ENCODE data around the gene PI4KA. TPM values are rescaled to one million over a fixed set of nuclear protein-coding genes. Genes with fewer than 3 reads are reported as not detected.
"Not testable (repeated sequence)": the region's sequence is repeated elsewhere in the genome, so short reads cannot be mapped to it uniquely, and the experiment has no call there.

Gene PI4KA
- total and polyA plus RNA-seq, 2 donors (not counting 1 experiment from before 2014, with no cell fraction given), result 26.4 to 40.6 TPM

- no peak overlapping the region for H3K4me3 ChIP-seq (replicated peaks in 1 of 4; ENCODE audit: control extremely low read depth in 1 of 4, insufficient read depth in 1 of 4, low read depth in 3 of 4, low read length in 4 of 4)
- H3K27me3 ChIP-seq (ENCODE audit: control insufficient read depth, insufficient read depth, low read length), result no peaks in the 10 kb centered on the region
- no peak overlapping the region for H3K9ac ChIP-seq (ENCODE audit: insufficient read depth, low read length)
- H3K27ac ChIP-seq (ENCODE audit: insufficient read depth, low read length), result no peak overlapping the region
- H3K9me3 ChIP-seq (ENCODE audit: control insufficient read depth, insufficient read depth, low read depth, low read length), result no peaks in the 10 kb centered on the region
- no peak overlapping the region for H2AFZ ChIP-seq (ENCODE audit: low read length)
- no peak for DNase-seq (ENCODE audit: low read depth in 2 of 2)
- peaks cover 5% of the 10 kb centered on the region for H3K36me3 ChIP-seq (ENCODE audit: control insufficient read depth, insufficient read depth, low read length)
- H3K79me2 ChIP-seq (ENCODE audit: control insufficient read depth, insufficient read depth, low read length), result no peaks in the 10 kb centered on the region
- no peaks in the 10 kb centered on the region for H4K20me1 ChIP-seq (ENCODE audit: control insufficient read depth, extremely low read depth, insufficient read depth, low read length)
- TF ChIP-seq EZH2 (IDR thresholded peaks at IDR 0.05; ENCODE audit: low read length, missing control alignments) (no peak), CTCF (conservative IDR thresholded peaks at IDR 0.05 in 1 of 2, IDR thresholded peaks at IDR 0.05 in 1 of 2; ENCODE audit: low read depth in 1 of 2, low read length in 2 of 2) (no peak)
- H3K4me1 ChIP-seq (ENCODE audit: control insufficient read depth, extremely low read depth, insufficient read depth, low read length), result no peaks in the 10 kb centered on the region
- H3K4me2 ChIP-seq (ENCODE audit: extremely low read depth, insufficient read depth, low read length), result no peak overlapping the region
These were observed 118.2 kb downstream of the PI4KA start for GRCh38 chr22:20740222-20740951.

GRCh38 chr22:20738394-20739089 is 120.1 kb downstream of the PI4KA start:
- no peaks in the 10 kb centered on the region for H3K9me3 ChIP-seq (ENCODE audit: control insufficient read depth, insufficient read depth, low read depth, low read length)
- H3K27me3 ChIP-seq (ENCODE audit: control insufficient read depth, insufficient read depth, low read length), result no peaks in the 10 kb centered on the region
- peaks cover 5% of the 10 kb centered on the region for H3K36me3 ChIP-seq (ENCODE audit: control insufficient read depth, insufficient read depth, low read length)
- H3K4me3 ChIP-seq (replicated peaks in 1 of 4; ENCODE audit: control extremely low read depth in 1 of 4, insufficient read depth in 1 of 4, low read depth in 3 of 4, low read length in 4 of 4), result no peak overlapping the region
- no peaks in the 10 kb centered on the region for H3K4me1 ChIP-seq (ENCODE audit: control insufficient read depth, extremely low read depth, insufficient read depth, low read length)
- no peaks in the 10 kb centered on the region for H3K79me2 ChIP-seq (ENCODE audit: control insufficient read depth, insufficient read depth, low read length)
- TF ChIP-seq EZH2 (IDR thresholded peaks at IDR 0.05; ENCODE audit: low read length, missing control alignments), result no peak
- no peak for TF ChIP-seq CTCF (conservative IDR thresholded peaks at IDR 0.05 in 1 of 2, IDR thresholded peaks at IDR 0.05 in 1 of 2; ENCODE audit: low read depth in 1 of 2, low read length in 2 of 2)
- H3K27ac ChIP-seq (ENCODE audit: insufficient read depth, low read length), result no peak overlapping the region
- no peak for DNase-seq (ENCODE audit: low read depth in 2 of 2)
- H3K4me2 ChIP-seq (ENCODE audit: extremely low read depth, insufficient read depth, low read length), result no peak overlapping the region
- H4K20me1 ChIP-seq (ENCODE audit: control insufficient read depth, extremely low read depth, insufficient read depth, low read length), result no peaks in the 10 kb centered on the region
- no peak overlapping the region for H3K9ac ChIP-seq (ENCODE audit: insufficient read depth, low read length)
- no peak overlapping the region for H2AFZ ChIP-seq (ENCODE audit: low read length)

- not testable (repeated sequence) for H3K4me2 ChIP-seq (ENCODE audit: extremely low read depth, insufficient read depth, low read length); DNase-seq (ENCODE audit: low read depth in 2 of 2); H3K79me2 ChIP-seq (ENCODE audit: control insufficient read depth, insufficient read depth, low read length); H3K27me3 ChIP-seq (ENCODE audit: control insufficient read depth, insufficient read depth, low read length); H4K20me1 ChIP-seq (ENCODE audit: control insufficient read depth, extremely low read depth, insufficient read depth, low read length); H3K9me3 ChIP-seq (ENCODE audit: control insufficient read depth, insufficient read depth, low read depth, low read length); H3K27ac ChIP-seq (ENCODE audit: insufficient read depth, low read length); H2AFZ ChIP-seq (ENCODE audit: low read length); H3K4me3 ChIP-seq (replicated peaks in 1 of 4; ENCODE audit: control extremely low read depth in 1 of 4, insufficient read depth in 1 of 4, low read depth in 3 of 4, low read length in 4 of 4); H3K4me1 ChIP-seq (ENCODE audit: control insufficient read depth, extremely low read depth, insufficient read depth, low read length); H3K9ac ChIP-seq (ENCODE audit: insufficient read depth, low read length); H3K36me3 ChIP-seq (ENCODE audit: control insufficient read depth, insufficient read depth, low read length)
These were observed 121.7 kb downstream of the PI4KA start for GRCh38 chr22:20736891-20737290.

- H3K4me1 ChIP-seq (ENCODE audit: control insufficient read depth, extremely low read depth, insufficient read depth, low read length); H3K9ac ChIP-seq (ENCODE audit: insufficient read depth, low read length); H3K27me3 ChIP-seq (ENCODE audit: control insufficient read depth, insufficient read depth, low read length); H2AFZ ChIP-seq (ENCODE audit: low read length); H3K36me3 ChIP-seq (ENCODE audit: control insufficient read depth, insufficient read depth, low read length); H3K4me3 ChIP-seq (replicated peaks in 1 of 4; ENCODE audit: control extremely low read depth in 1 of 4, insufficient read depth in 1 of 4, low read depth in 3 of 4, low read length in 4 of 4); DNase-seq (ENCODE audit: low read depth in 2 of 2); H3K79me2 ChIP-seq (ENCODE audit: control insufficient read depth, insufficient read depth, low read length); H3K27ac ChIP-seq (ENCODE audit: insufficient read depth, low read length); H3K9me3 ChIP-seq (ENCODE audit: control insufficient read depth, insufficient read depth, low read depth, low read length); H3K4me2 ChIP-seq (ENCODE audit: extremely low read depth, insufficient read depth, low read length); H4K20me1 ChIP-seq (ENCODE audit: control insufficient read depth, extremely low read depth, insufficient read depth, low read length): not testable (repeated sequence)
These were observed 123.1 kb downstream of the PI4KA start for GRCh38 chr22:20735356-20736162.

- H4K20me1 ChIP-seq (ENCODE audit: control insufficient read depth, extremely low read depth, insufficient read depth, low read length); H3K27ac ChIP-seq (ENCODE audit: insufficient read depth, low read length); H3K9ac ChIP-seq (ENCODE audit: insufficient read depth, low read length); DNase-seq (ENCODE audit: low read depth in 2 of 2); H2AFZ ChIP-seq (ENCODE audit: low read length); H3K9me3 ChIP-seq (ENCODE audit: control insufficient read depth, insufficient read depth, low read depth, low read length); H3K4me3 ChIP-seq (replicated peaks in 1 of 4; ENCODE audit: control extremely low read depth in 1 of 4, insufficient read depth in 1 of 4, low read depth in 3 of 4, low read length in 4 of 4); H3K4me1 ChIP-seq (ENCODE audit: control insufficient read depth, extremely low read depth, insufficient read depth, low read length); H3K27me3 ChIP-seq (ENCODE audit: control insufficient read depth, insufficient read depth, low read length); H3K4me2 ChIP-seq (ENCODE audit: extremely low read depth, insufficient read depth, low read length); H3K79me2 ChIP-seq (ENCODE audit: control insufficient read depth, insufficient read depth, low read length): not testable (repeated sequence)
- H3K36me3 ChIP-seq (ENCODE audit: control insufficient read depth, insufficient read depth, low read length), result peaks cover 10% of the 10 kb centered on the region
These were observed 126.2 kb downstream of the PI4KA start for GRCh38 chr22:20732431-20732830.
